OCI-LY7 (cell line): ENCODE data around the gene CELF4. TPM values are rescaled to one million over a fixed set of nuclear protein-coding genes. Genes with fewer than 3 reads are reported as not detected.

Experiments
- BruUV-seq: library from RNA; stranded (reverse); fragments of 400-500 nt; replicated peaks from 2 replicates; lab custom pipeline; 2021; lab: Mats Ljungman, UMichigan
- CTCF ChIA-PET: fragments of 300-600 bp; sonication (Branson Sonifier 250); formaldehyde crosslinking; loops from one replicate; lab custom pipeline; 2022; ENCODE audit warnings: antibody characterized with exemption; ENCODE audit not compliant: unreplicated experiment; lab: Charles Lee
- POLR2A ChIA-PET: fragments of 300-600 bp; sonication (Branson Sonifier 250); formaldehyde crosslinking; loops from one replicate; lab custom pipeline; 2022; ENCODE audit warnings: antibody characterized with exemption; lab: Charles Lee
- DNase-seq: peaks from one replicate; pipeline ENCODE4 v3.0.0-alpha.2; 2015; ENCODE audit warnings: low spot score
- H2AFZ ChIP-seq: fragments of 200-600 bp; sonication (generic), shearing (Covaris generic); 2 replicates; pipeline ENCODE4 v1.6.1; 2014; ENCODE audit warnings: mild to moderate bottlenecking, antibody characterized with exemption, low read length, moderate library complexity
- H3K27ac ChIP-seq: fragments of 200-600 bp; sonication (generic); 2 replicates; pipeline ENCODE4 v1.5.1; 2014; ENCODE audit warnings: mixed run types, low read depth, mild to moderate bottlenecking, moderate library complexity, low read length, inconsistent platforms; ENCODE audit not compliant: poor library complexity, severe bottlenecking
- H3K36me3 ChIP-seq: fragments of 200-600 bp; sonication (generic); 2 replicates; pipeline ENCODE4 v1.6.1; 2014; ENCODE audit warnings: mild to moderate bottlenecking, antibody characterized with exemption, low read length, moderate library complexity, mixed read lengths; ENCODE audit not compliant: insufficient read depth
- H3K4me1 ChIP-seq: fragments of 200-600 bp; sonication (generic); 2 replicates; pipeline ENCODE4 v1.5.1; 2014; ENCODE audit warnings: mild to moderate bottlenecking, low read length; ENCODE audit not compliant: insufficient read depth, poor library complexity, severe bottlenecking
- H3K4me2 ChIP-seq: fragments of 200-600 bp; sonication (generic); 2 replicates; pipeline ENCODE4 v1.6.1; 2014; ENCODE audit warnings: mild to moderate bottlenecking, low read length
- H3K4me3 ChIP-seq: fragments of 200-600 bp; sonication (generic); 2 replicates; pipeline ENCODE4 v1.5.1; 2014; ENCODE audit warnings: mild to moderate bottlenecking, low read depth, low read length; ENCODE audit not compliant: poor library complexity, severe bottlenecking
- H3K79me2 ChIP-seq: fragments of 200-600 bp; sonication (generic); 2 replicates; pipeline ENCODE4 v1.6.1; 2016; ENCODE audit warnings: low read depth, mild to moderate bottlenecking, low read length, moderate library complexity, mixed read lengths; ENCODE audit not compliant: insufficient read depth
- H3K9me2 ChIP-seq: fragments of 200-600 bp; sonication (generic); 2 replicates; pipeline ENCODE4 v1.6.1; 2016; ENCODE audit warnings: mild to moderate bottlenecking, low read length, mixed read lengths; ENCODE audit not compliant: insufficient read depth
- H3K9me3 ChIP-seq: fragments of 200-600 bp; sonication (generic); 2 replicates; pipeline ENCODE4 v1.6.1; 2014; ENCODE audit warnings: mild to moderate bottlenecking, mixed run types, low read length, mixed read lengths
- H4K20me1 ChIP-seq: fragments of 200-600 bp; sonication (generic); 2 replicates; pipeline ENCODE4 v1.6.1; 2014; ENCODE audit warnings: mild to moderate bottlenecking, antibody characterized with exemption, low read length, moderate library complexity, mixed read lengths; ENCODE audit not compliant: insufficient read depth
- CTCF ChIP-seq: fragments of 200-600 bp; sonication (generic); conservative IDR thresholded peaks from 2 replicates; pipeline ENCODE4 v1.5.1; 2014; ENCODE audit warnings: mild to moderate bottlenecking, antibody characterized with exemption, low read length, moderate library complexity, mixed read lengths
- EZH2phosphoT487 ChIP-seq: fragments of 200-600 bp; sonication (generic); IDR thresholded peaks from 2 replicates; pipeline ENCODE4 v1.6.1; 2018; ENCODE audit warnings: low read depth, borderline replicate concordance, mild to moderate bottlenecking, mixed run types, antibody characterized with exemption, low read length, moderate library complexity, mixed read lengths
- intact Hi-C: fragments of 100-400 bp; cut with micrococcal nuclease; formaldehyde crosslinking; loops from one replicate; pipeline ENCODE4 v1.10.0; 2022; ENCODE audit not compliant: unreplicated experiment
- total RNA-seq, 2 experiments: library from RNA; depleted of rRNA in 1 of 2; stranded (reverse); fragments of >200 nt in 1 of 2; shearing (Covaris generic) in 1 of 2; gene quantifications; 2 replicates each; pipeline ENCODE4 v1.2.3, GENCODE V29; 2014 to 2022

CELF4 gene
- total RNA-seq, 2 experiments from 2014 or later, result not detected

- H2AFZ ChIP-seq, result peak overlapping the region; percentile 41; the same call in 1 of the 2 replicates
- DNase-seq, result no peak
- intact Hi-C loops, result no loop called here
- H3K36me3 ChIP-seq, result no peaks in the 10 kb centered on the region
- no peaks in the 10 kb centered on the region for H3K9me3 ChIP-seq
- H3K79me2 ChIP-seq, result no peaks in the 10 kb centered on the region
- ChIA-PET CTCF (no interaction called here), POLR2A (interaction anchor here (1.0 kb wide), 1 partner anchor 10 kb away, joined by 3 read pairs; no protein-coding TSS in a partner anchor)
- H3K27ac ChIP-seq, result peak overlapping the region; percentile 99
- H3K4me2 ChIP-seq, result peak overlapping the region; percentile 78
- H3K4me1 ChIP-seq, result peaks cover 99% of the 10 kb centered on the region
- H3K9me2 ChIP-seq, result no peaks in the 10 kb centered on the region
- TF ChIP-seq CTCF, result no peak
- no peak for TF ChIP-seq EZH2phosphoT487
- BruUV-seq, result no TSS peak
- H4K20me1 ChIP-seq, result no peaks in the 10 kb centered on the region
- no peak overlapping the region for H3K4me3 ChIP-seq
Measured at GRCh38 chr18:37532917-37533316, 32.7 kb downstream of the CELF4 start.

- H3K9me2 ChIP-seq, result no peaks in the 10 kb centered on the region
- H3K4me3 ChIP-seq, result peak overlapping the region; percentile 29
- intact Hi-C loops, result no loop called here
- H3K79me2 ChIP-seq, result no peaks in the 10 kb centered on the region
- ChIA-PET CTCF (no interaction called here), POLR2A (no interaction called here)
- H3K4me1 ChIP-seq, result peaks cover 94% of the 10 kb centered on the region
- H3K36me3 ChIP-seq, result no peaks in the 10 kb centered on the region
- TF ChIP-seq CTCF (no peak), EZH2phosphoT487 (no peak)
- peak overlapping the region; percentile 75; the same call in 1 of the 2 replicates for H2AFZ ChIP-seq
- H3K9me3 ChIP-seq, result no peaks in the 10 kb centered on the region
- BruUV-seq, result no TSS peak
- DNase-seq, result peak; percentile 66
- peak overlapping the region; percentile 46 for H3K4me2 ChIP-seq
- peak overlapping the region; percentile 99 for H3K27ac ChIP-seq
- H4K20me1 ChIP-seq, result no peaks in the 10 kb centered on the region
Measured at GRCh38 chr18:37529863-37530262, 35.7 kb downstream of the CELF4 start.

- H4K20me1 ChIP-seq, result no peaks in the 10 kb centered on the region
- peaks cover 88% of the 10 kb centered on the region for H3K4me1 ChIP-seq
- H3K27ac ChIP-seq, result peak overlapping the region; percentile 99
- no TSS peak for BruUV-seq
- H3K4me3 ChIP-seq, result no peak overlapping the region
- H3K4me2 ChIP-seq, result peak overlapping the region; percentile 46; the same call in 1 of the 2 replicates
- no peak for TF ChIP-seq EZH2phosphoT487
- no peak for TF ChIP-seq CTCF
- peak overlapping the region; percentile 75; the same call in 1 of the 2 replicates for H2AFZ ChIP-seq
- POLR2A ChIA-PET, result no interaction called here
- no peaks in the 10 kb centered on the region for H3K9me2 ChIP-seq
- H3K9me3 ChIP-seq, result no peaks in the 10 kb centered on the region
- intact Hi-C loops, result no loop called here
- DNase-seq, result no peak
- CTCF ChIA-PET, result no interaction called here
- no peaks in the 10 kb centered on the region for H3K36me3 ChIP-seq
- no peaks in the 10 kb centered on the region for H3K79me2 ChIP-seq
Measured at GRCh38 chr18:37529296-37529695, 36.3 kb downstream of the CELF4 start.
